Measurements from ENCODE around the gene IL13RA1.
A peak's percentile ranks its signal among the peaks of the same experiment; 100 is the strongest.
"Not testable (repeated sequence)": the region's sequence is repeated elsewhere in the genome, so short reads cannot be mapped to it uniquely, and the experiment has no call there.

Gene IL13RA1

GRCh38 chrX:118726887-118727685, at the start of gene IL13RA1:
TSS of gene IL13RA1 (plus strand) at chrX:118727606. CDS start at chrX:118727639, 33 bp downstream.
- peak; percentile 58 for DNase-seq

- no peak for DNase-seq
Observed at GRCh38 chrX:118679290-118679689, 48.1 kb upstream of the IL13RA1 start.

GRCh38 chrX:118682258-118683014, 45.0 kb upstream of the IL13RA1 start:
- no peak for DNase-seq

GRCh38 chrX:118685393-118685792, 42.0 kb upstream of the IL13RA1 start:
- DNase-seq, result no peak

GRCh38 chrX:118688935-118689334, 38.5 kb upstream of the IL13RA1 start:
- no peak for DNase-seq

GRCh38 chrX:118693843-118694242, 33.6 kb upstream of the IL13RA1 start:
- DNase-seq, result no peak

- no peak for DNase-seq
Observed at GRCh38 chrX:118694638-118695037, 32.8 kb upstream of the IL13RA1 start.

- DNase-seq, result no peak
Observed at GRCh38 chrX:118698516-118699170, 28.8 kb upstream of the IL13RA1 start.

- DNase-seq, result no peak
Observed at GRCh38 chrX:118702741-118703140, 24.7 kb upstream of the IL13RA1 start.

- DNase-seq, result no peak
Observed at GRCh38 chrX:118706681-118707080, 20.7 kb upstream of the IL13RA1 start.

GRCh38 chrX:118714521-118714920, 12.9 kb upstream of the IL13RA1 start:
- DNase-seq, result no peak

- not testable (repeated sequence) for DNase-seq
Observed at GRCh38 chrX:118715917-118716316, 11.5 kb upstream of the IL13RA1 start.

GRCh38 chrX:118716833-118717232, 10.6 kb upstream of the IL13RA1 start:
- DNase-seq, result not testable (repeated sequence)

GRCh38 chrX:118717678-118718391, 9.6 kb upstream of the IL13RA1 start:
- DNase-seq, result no peak

GRCh38 chrX:118718737-118719136, 8.7 kb upstream of the IL13RA1 start:
- DNase-seq, result no peak

GRCh38 chrX:118720058-118720707, 7.2 kb upstream of the IL13RA1 start:
- DNase-seq, result peak; percentile 59

- no peak for DNase-seq
Observed at GRCh38 chrX:118723376-118723775, 4.0 kb upstream of the IL13RA1 start.

- DNase-seq, result no peak
Observed at GRCh38 chrX:118724365-118724764, 3.0 kb upstream of the IL13RA1 start.

GRCh38 chrX:118724775-118725174, 2.6 kb upstream of the IL13RA1 start:
- DNase-seq, result no peak

- DNase-seq, result no peak
Observed at GRCh38 chrX:118726396-118726795, 1.0 kb upstream of the IL13RA1 start.

- DNase-seq, result no peak
Observed at GRCh38 chrX:118727686-118728339, 407 bp downstream of the IL13RA1 start.

Measured in NCI-H1048 (cell line).